ENCODE measurements around the gene PDE9A.
"Not testable (repeated sequence)": the region's sequence is repeated elsewhere in the genome, so short reads cannot be mapped to it uniquely, and the experiment has no call there.

PDE9A gene

GRCh38 chr21:42614811-42615351 is 38.5 kb upstream of the PDE9A start:
- no peak for TF ChIP-seq POLR2A (IDR thresholded peaks at IDR 0.05; ENCODE audit: low read depth, low read length)
- TF ChIP-seq TAF1 (IDR thresholded peaks at IDR 0.05; ENCODE audit: low read depth, low read length): no peak
- no peak for TF ChIP-seq POLR2AphosphoS5 (IDR thresholded peaks at IDR 0.05; ENCODE audit: low read depth, low read length)
- TF ChIP-seq SPI1 (IDR thresholded peaks at IDR 0.05; ENCODE audit: low read depth, low read length): no peak
- no peak for TF ChIP-seq POU2F2 (IDR thresholded peaks at IDR 0.05; ENCODE audit: low read depth, low read length)
- no peak for TF ChIP-seq PAX5 (IDR thresholded peaks at IDR 0.05; ENCODE audit: insufficient read depth, low read length, severe bottlenecking)
- FAIRE-seq (no peak), DNase-seq (ENCODE audit: insufficient read length, low spot score) (no peak)

- DNase-seq (ENCODE audit: insufficient read length, low spot score); FAIRE-seq: not testable (repeated sequence)
Measured at GRCh38 chr21:42615377-42615776, 38.0 kb upstream of the PDE9A start.

GRCh38 chr21:42615924-42616323 is 37.5 kb upstream of the PDE9A start:
- TF ChIP-seq PAX5 (IDR thresholded peaks at IDR 0.05; ENCODE audit: insufficient read depth, low read length, severe bottlenecking) (no peak), SPI1 (IDR thresholded peaks at IDR 0.05; ENCODE audit: low read depth, low read length) (no peak), TAF1 (IDR thresholded peaks at IDR 0.05; ENCODE audit: low read depth, low read length) (no peak), POLR2AphosphoS5 (IDR thresholded peaks at IDR 0.05; ENCODE audit: low read depth, low read length) (no peak), POU2F2 (IDR thresholded peaks at IDR 0.05; ENCODE audit: low read depth, low read length) (no peak), POLR2A (IDR thresholded peaks at IDR 0.05; ENCODE audit: low read depth, low read length) (no peak)
- FAIRE-seq (no peak), DNase-seq (ENCODE audit: insufficient read length, low spot score) (no peak)

- no peak for DNase-seq (ENCODE audit: insufficient read length, low spot score)
- TF ChIP-seq POLR2A (IDR thresholded peaks at IDR 0.05; ENCODE audit: low read depth, low read length) (no peak), SPI1 (IDR thresholded peaks at IDR 0.05; ENCODE audit: low read depth, low read length) (no peak), POU2F2 (IDR thresholded peaks at IDR 0.05; ENCODE audit: low read depth, low read length) (no peak), PAX5 (IDR thresholded peaks at IDR 0.05; ENCODE audit: insufficient read depth, low read length, severe bottlenecking) (no peak), TAF1 (IDR thresholded peaks at IDR 0.05; ENCODE audit: low read depth, low read length) (no peak), POLR2AphosphoS5 (IDR thresholded peaks at IDR 0.05; ENCODE audit: low read depth, low read length) (no peak)
- no peak for FAIRE-seq
Measured at GRCh38 chr21:42616446-42616845, 37.0 kb upstream of the PDE9A start.

GRCh38 chr21:42616941-42617340 is 36.5 kb upstream of the PDE9A start:
- FAIRE-seq: no peak

GRCh38 chr21:42617486-42617885 is 35.9 kb upstream of the PDE9A start:
- TF ChIP-seq TAF1 (IDR thresholded peaks at IDR 0.05; ENCODE audit: low read depth, low read length) (no peak), POLR2AphosphoS5 (IDR thresholded peaks at IDR 0.05; ENCODE audit: low read depth, low read length) (no peak), PAX5 (IDR thresholded peaks at IDR 0.05; ENCODE audit: insufficient read depth, low read length, severe bottlenecking) (no peak), SPI1 (IDR thresholded peaks at IDR 0.05; ENCODE audit: low read depth, low read length) (no peak), POLR2A (IDR thresholded peaks at IDR 0.05; ENCODE audit: low read depth, low read length) (no peak), POU2F2 (IDR thresholded peaks at IDR 0.05; ENCODE audit: low read depth, low read length) (no peak)
- FAIRE-seq (no peak), DNase-seq (ENCODE audit: insufficient read length, low spot score) (no peak)

More at GRCh38 chr21:42616941-42617340, 36.5 kb upstream of the PDE9A start:
- TF ChIP-seq POLR2A (IDR thresholded peaks at IDR 0.05; ENCODE audit: low read depth, low read length) (no peak), PAX5 (IDR thresholded peaks at IDR 0.05; ENCODE audit: insufficient read depth, low read length, severe bottlenecking) (no peak), TAF1 (IDR thresholded peaks at IDR 0.05; ENCODE audit: low read depth, low read length) (no peak), POLR2AphosphoS5 (IDR thresholded peaks at IDR 0.05; ENCODE audit: low read depth, low read length) (no peak), POU2F2 (IDR thresholded peaks at IDR 0.05; ENCODE audit: low read depth, low read length) (no peak), SPI1 (IDR thresholded peaks at IDR 0.05; ENCODE audit: low read depth, low read length) (no peak)
- DNase-seq (ENCODE audit: insufficient read length, low spot score): no peak

GRCh38 chr21:42618707-42619102 is 34.7 kb upstream of the PDE9A start:
- FAIRE-seq (no peak), DNase-seq (ENCODE audit: insufficient read length, low spot score) (no peak)
- TF ChIP-seq TAF1 (IDR thresholded peaks at IDR 0.05; ENCODE audit: low read depth, low read length): no peak

- FAIRE-seq (no peak), DNase-seq (ENCODE audit: insufficient read length, low spot score) (no peak)
- TF ChIP-seq POLR2AphosphoS5 (IDR thresholded peaks at IDR 0.05; ENCODE audit: low read depth, low read length) (no peak), TAF1 (IDR thresholded peaks at IDR 0.05; ENCODE audit: low read depth, low read length) (no peak), PAX5 (IDR thresholded peaks at IDR 0.05; ENCODE audit: insufficient read depth, low read length, severe bottlenecking) (no peak), SPI1 (IDR thresholded peaks at IDR 0.05; ENCODE audit: low read depth, low read length) (no peak), POU2F2 (IDR thresholded peaks at IDR 0.05; ENCODE audit: low read depth, low read length) (no peak), POLR2A (IDR thresholded peaks at IDR 0.05; ENCODE audit: low read depth, low read length) (no peak)
Measured at GRCh38 chr21:42619166-42619565, 34.3 kb upstream of the PDE9A start.

GRCh38 chr21:42619841-42620240 is 33.6 kb upstream of the PDE9A start:
- DNase-seq (ENCODE audit: insufficient read length, low spot score): no peak
- no peak for FAIRE-seq
- TF ChIP-seq SPI1 (IDR thresholded peaks at IDR 0.05; ENCODE audit: low read depth, low read length): no peak
- TF ChIP-seq POLR2AphosphoS5 (IDR thresholded peaks at IDR 0.05; ENCODE audit: low read depth, low read length): no peak
- TF ChIP-seq PAX5 (IDR thresholded peaks at IDR 0.05; ENCODE audit: insufficient read depth, low read length, severe bottlenecking): no peak
- TF ChIP-seq TAF1 (IDR thresholded peaks at IDR 0.05; ENCODE audit: low read depth, low read length): no peak
- no peak for TF ChIP-seq POLR2A (IDR thresholded peaks at IDR 0.05; ENCODE audit: low read depth, low read length)
- no peak for TF ChIP-seq POU2F2 (IDR thresholded peaks at IDR 0.05; ENCODE audit: low read depth, low read length)

GRCh38 chr21:42621166-42621818 is 32.1 kb upstream of the PDE9A start:
- TF ChIP-seq TAF1 (IDR thresholded peaks at IDR 0.05; ENCODE audit: low read depth, low read length) (no peak), SPI1 (IDR thresholded peaks at IDR 0.05; ENCODE audit: low read depth, low read length) (no peak), POLR2AphosphoS5 (IDR thresholded peaks at IDR 0.05; ENCODE audit: low read depth, low read length) (no peak), POU2F2 (IDR thresholded peaks at IDR 0.05; ENCODE audit: low read depth, low read length) (no peak), PAX5 (IDR thresholded peaks at IDR 0.05; ENCODE audit: insufficient read depth, low read length, severe bottlenecking) (no peak)
- FAIRE-seq: no peak
- DNase-seq (ENCODE audit: insufficient read length, low spot score): no peak
